ENCODE measurements around the gene LRRC3B. TPM values are rescaled to one million over a fixed set of nuclear protein-coding genes. Genes with fewer than 3 reads are reported as not detected.
"Not testable (repeated sequence)": the region's sequence is repeated elsewhere in the genome, so short reads cannot be mapped to it uniquely, and the experiment has no call there.

Gene LRRC3B
- total and polyA plus RNA-seq, 2 donors: 0.50 to 0.57 TPM

GRCh38 chr3:26596335-26596734 lies 26.2 kb upstream of the LRRC3B start:
- peak in 1 of 9 donors; percentile 2 for DNase-seq (ENCODE audit: low read depth in 6 of 9, low spot score in 9 of 9)
- 18% methylated on average over 3 of the region's 3 CpGs for WGBS

GRCh38 chr3:26603311-26603710 lies 19.3 kb upstream of the LRRC3B start:
- not testable (repeated sequence) for DNase-seq (ENCODE audit: low read depth in 6 of 9, low spot score in 9 of 9); H3K27me3 ChIP-seq (ENCODE audit: control insufficient read depth in 2 of 2, insufficient read depth in 1 of 2, low read length in 1 of 2); H3K36me3 ChIP-seq (ENCODE audit: control insufficient read depth in 2 of 2, insufficient read depth in 2 of 2, low read length in 1 of 2); H3K4me3 ChIP-seq (ENCODE audit: low read length in 2 of 2); H3K27ac ChIP-seq (ENCODE audit: low read depth in 1 of 2, low read length in 1 of 2); H3K4me1 ChIP-seq (ENCODE audit: control insufficient read depth in 2 of 2, insufficient read depth in 2 of 2, low read length in 2 of 2)
- H3K9me3 ChIP-seq (ENCODE audit: control insufficient read depth in 2 of 2, insufficient read depth in 1 of 2, low read length in 1 of 2): peaks cover 0 to 11% of the 10 kb centered on the region in 2 donors
- 91% methylated on average over 1 of the region's 1 CpG for WGBS

More at GRCh38 chr3:26596335-26596734, 26.2 kb upstream of the LRRC3B start:
- Histone ChIP-seq H3K4me1 (ENCODE audit: control insufficient read depth in 2 of 2, insufficient read depth in 2 of 2, low read length in 2 of 2) (no peaks in the 10 kb centered on the region), H3K36me3 (ENCODE audit: control insufficient read depth in 2 of 2, insufficient read depth in 2 of 2, low read length in 1 of 2) (no peaks in the 10 kb centered on the region), H3K27me3 (ENCODE audit: control insufficient read depth in 2 of 2, insufficient read depth in 1 of 2, low read length in 1 of 2) (no peaks in the 10 kb centered on the region), H3K9me3 (ENCODE audit: control insufficient read depth in 2 of 2, insufficient read depth in 1 of 2, low read length in 1 of 2) (no peaks in the 10 kb centered on the region), H3K27ac (ENCODE audit: low read depth in 1 of 2, low read length in 1 of 2) (no peak overlapping the region), H3K4me3 (ENCODE audit: low read length in 2 of 2) (no peak overlapping the region)

GRCh38 chr3:26603771-26604170 lies 18.8 kb upstream of the LRRC3B start:
- not testable (repeated sequence) for H3K27me3 ChIP-seq (ENCODE audit: control insufficient read depth in 2 of 2, insufficient read depth in 1 of 2, low read length in 1 of 2); H3K4me3 ChIP-seq (ENCODE audit: low read length in 2 of 2); H3K4me1 ChIP-seq (ENCODE audit: control insufficient read depth in 2 of 2, insufficient read depth in 2 of 2, low read length in 2 of 2); DNase-seq (ENCODE audit: low read depth in 6 of 9, low spot score in 9 of 9); H3K27ac ChIP-seq (ENCODE audit: low read depth in 1 of 2, low read length in 1 of 2); H3K36me3 ChIP-seq (ENCODE audit: control insufficient read depth in 2 of 2, insufficient read depth in 2 of 2, low read length in 1 of 2)
- peaks cover 0 to 11% of the 10 kb centered on the region in 2 donors for H3K9me3 ChIP-seq (ENCODE audit: control insufficient read depth in 2 of 2, insufficient read depth in 1 of 2, low read length in 1 of 2)
- WGBS: 45% methylated on average over 3 of the region's 3 CpGs

GRCh38 chr3:26614006-26614685 lies 8.4 kb upstream of the LRRC3B start:
- Histone ChIP-seq H3K9me3 (ENCODE audit: control insufficient read depth in 2 of 2, insufficient read depth in 1 of 2, low read length in 1 of 2) (no peaks in the 10 kb centered on the region), H3K4me1 (ENCODE audit: control insufficient read depth in 2 of 2, insufficient read depth in 2 of 2, low read length in 2 of 2) (no peaks in the 10 kb centered on the region), H3K36me3 (ENCODE audit: control insufficient read depth in 2 of 2, insufficient read depth in 2 of 2, low read length in 1 of 2) (no peaks in the 10 kb centered on the region), H3K4me3 (ENCODE audit: low read length in 2 of 2) (no peak overlapping the region), H3K27ac (ENCODE audit: low read depth in 1 of 2, low read length in 1 of 2) (no peak overlapping the region), H3K27me3 (ENCODE audit: control insufficient read depth in 2 of 2, insufficient read depth in 1 of 2, low read length in 1 of 2) (no peaks in the 10 kb centered on the region)
- no peak for DNase-seq (ENCODE audit: low read depth in 6 of 9, low spot score in 9 of 9)
- 79% methylated on average over 8 of the region's 8 CpGs for WGBS

- no peak for DNase-seq (ENCODE audit: low read depth in 6 of 9, low spot score in 9 of 9)
- no peaks in the 10 kb centered on the region for H3K9me3 ChIP-seq (ENCODE audit: control insufficient read depth in 2 of 2, insufficient read depth in 1 of 2, low read length in 1 of 2)
- no peak overlapping the region for H3K4me3 ChIP-seq (ENCODE audit: low read length in 2 of 2)
- peaks cover 25 to 51% of the 10 kb centered on the region in 2 donors for H3K27me3 ChIP-seq (ENCODE audit: control insufficient read depth in 2 of 2, insufficient read depth in 1 of 2, low read length in 1 of 2)
- no peak overlapping the region for H3K27ac ChIP-seq (ENCODE audit: low read depth in 1 of 2, low read length in 1 of 2)
- H3K4me1 ChIP-seq (ENCODE audit: control insufficient read depth in 2 of 2, insufficient read depth in 2 of 2, low read length in 2 of 2): no peaks in the 10 kb centered on the region
- no peaks in the 10 kb centered on the region for H3K36me3 ChIP-seq (ENCODE audit: control insufficient read depth in 2 of 2, insufficient read depth in 2 of 2, low read length in 1 of 2)
These were observed 1.4 kb upstream of the LRRC3B start for GRCh38 chr3:26621176-26621575.

GRCh38 chr3:26621906-26622620 lies 509 bp upstream of the LRRC3B start:
- 11% methylated on average over 25 of the region's 25 CpGs for WGBS
- H3K4me3 ChIP-seq (ENCODE audit: low read length in 2 of 2): no peak overlapping the region
- no peaks in the 10 kb centered on the region for H3K9me3 ChIP-seq (ENCODE audit: control insufficient read depth in 2 of 2, insufficient read depth in 1 of 2, low read length in 1 of 2)
- DNase-seq (ENCODE audit: low read depth in 6 of 9, low spot score in 9 of 9): no peak
- no peak overlapping the region for H3K27ac ChIP-seq (ENCODE audit: low read depth in 1 of 2, low read length in 1 of 2)
- no peaks in the 10 kb centered on the region for H3K4me1 ChIP-seq (ENCODE audit: control insufficient read depth in 2 of 2, insufficient read depth in 2 of 2, low read length in 2 of 2)
- H3K36me3 ChIP-seq (ENCODE audit: control insufficient read depth in 2 of 2, insufficient read depth in 2 of 2, low read length in 1 of 2): no peaks in the 10 kb centered on the region
- H3K27me3 ChIP-seq (ENCODE audit: control insufficient read depth in 2 of 2, insufficient read depth in 1 of 2, low read length in 1 of 2): peaks cover 25 to 51% of the 10 kb centered on the region in 2 donors

GRCh38 chr3:26623419-26624208 lies 1.0 kb downstream of the LRRC3B start:
- Histone ChIP-seq H3K4me3 (ENCODE audit: low read length in 2 of 2) (no peak overlapping the region), H3K36me3 (ENCODE audit: control insufficient read depth in 2 of 2, insufficient read depth in 2 of 2, low read length in 1 of 2) (no peaks in the 10 kb centered on the region), H3K9me3 (ENCODE audit: control insufficient read depth in 2 of 2, insufficient read depth in 1 of 2, low read length in 1 of 2) (no peaks in the 10 kb centered on the region), H3K4me1 (ENCODE audit: control insufficient read depth in 2 of 2, insufficient read depth in 2 of 2, low read length in 2 of 2) (no peaks in the 10 kb centered on the region), H3K27me3 (ENCODE audit: control insufficient read depth in 2 of 2, insufficient read depth in 1 of 2, low read length in 1 of 2) (peaks cover 25 to 51% of the 10 kb centered on the region in 2 donors), H3K27ac (ENCODE audit: low read depth in 1 of 2, low read length in 1 of 2) (no peak overlapping the region)
- 4% methylated on average over 33 of the region's 33 CpGs for WGBS
- DNase-seq (ENCODE audit: low read depth in 6 of 9, low spot score in 9 of 9): no peak

- Histone ChIP-seq H3K27me3 (ENCODE audit: control insufficient read depth in 2 of 2, insufficient read depth in 1 of 2, low read length in 1 of 2) (peaks cover 25 to 51% of the 10 kb centered on the region in 2 donors), H3K4me3 (ENCODE audit: low read length in 2 of 2) (no peak overlapping the region), H3K27ac (ENCODE audit: low read depth in 1 of 2, low read length in 1 of 2) (no peak overlapping the region), H3K4me1 (ENCODE audit: control insufficient read depth in 2 of 2, insufficient read depth in 2 of 2, low read length in 2 of 2) (no peaks in the 10 kb centered on the region), H3K9me3 (ENCODE audit: control insufficient read depth in 2 of 2, insufficient read depth in 1 of 2, low read length in 1 of 2) (no peaks in the 10 kb centered on the region), H3K36me3 (ENCODE audit: control insufficient read depth in 2 of 2, insufficient read depth in 2 of 2, low read length in 1 of 2) (no peaks in the 10 kb centered on the region)
- peak in 1 of 9 donors; percentile 9 for DNase-seq (ENCODE audit: low read depth in 6 of 9, low spot score in 9 of 9)
- 4% methylated on average over 28 of the region's 28 CpGs for WGBS
These were observed 1.7 kb downstream of the LRRC3B start for GRCh38 chr3:26624209-26624765.

GRCh38 chr3:26625187-26625586 lies 2.6 kb downstream of the LRRC3B start:
- Histone ChIP-seq H3K36me3 (ENCODE audit: control insufficient read depth in 2 of 2, insufficient read depth in 2 of 2, low read length in 1 of 2) (no peaks in the 10 kb centered on the region), H3K4me1 (ENCODE audit: control insufficient read depth in 2 of 2, insufficient read depth in 2 of 2, low read length in 2 of 2) (no peaks in the 10 kb centered on the region), H3K27ac (ENCODE audit: low read depth in 1 of 2, low read length in 1 of 2) (no peak overlapping the region), H3K27me3 (ENCODE audit: control insufficient read depth in 2 of 2, insufficient read depth in 1 of 2, low read length in 1 of 2) (peaks cover 25 to 51% of the 10 kb centered on the region in 2 donors), H3K9me3 (ENCODE audit: control insufficient read depth in 2 of 2, insufficient read depth in 1 of 2, low read length in 1 of 2) (no peaks in the 10 kb centered on the region), H3K4me3 (ENCODE audit: low read length in 2 of 2) (no peak overlapping the region)
- 48% methylated on average over 13 of the region's 13 CpGs for WGBS
- no peak for DNase-seq (ENCODE audit: low read depth in 6 of 9, low spot score in 9 of 9)

Data from thymus (tissue), 11 donors.